IMR-90 (cell line): ENCODE data around the gene HLA-DQA1. TPM values are rescaled to one million over a fixed set of nuclear protein-coding genes. Genes with fewer than 3 reads are reported as not detected.

Experiments used
- ATAC-seq: fragments of 200-7000 bp; cut with Tn5 transposase; 2 replicates; pipeline ENCODE4 v1.9.1; 2020; ENCODE audit warnings: low read depth, mild to moderate bottlenecking, moderate library complexity
- BruUV-seq: library from RNA; stranded (reverse); fragments of 400-500 nt; replicated peaks from 2 replicates; lab custom pipeline; 2021; lab: Mats Ljungman, UMichigan
- CTCF ChIA-PET: fragments of 300-600 bp; formaldehyde crosslinking; extraction: SDS; loops from one replicate; lab custom pipeline; 2021; ENCODE audit warnings: antibody characterized with exemption; lab: Yijun Ruan, JAX
- POLR2A ChIA-PET: fragments of 300-600 bp; sonication (Branson Sonifier 250); formaldehyde crosslinking; loops from one replicate; lab custom pipeline; 2022; ENCODE audit warnings: antibody characterized with exemption; ENCODE audit not compliant: unreplicated experiment; lab: Charles Lee
- DNase-seq: peaks from one replicate; pipeline ENCODE4 v3.0.0; 2013
- H2AFZ ChIP-seq: replicated peaks from 2 replicates; pipeline ENCODE3; 2013; ENCODE audit warnings: low read length, mild to moderate bottlenecking; ENCODE audit not compliant: poor library complexity
- H2AK5ac ChIP-seq: 2 replicates; pipeline ENCODE4 v1.6.1; 2013; ENCODE audit warnings: low read depth, low read length, inconsistent platforms
- H2AK9ac ChIP-seq: replicated peaks from 2 replicates; pipeline ENCODE3; 2013; ENCODE audit warnings: mild to moderate bottlenecking, low read depth, low read length, moderate library complexity; ENCODE audit not compliant: poor library complexity
- H2BK120ac ChIP-seq: 2 replicates; pipeline ENCODE4 v1.6.1; 2013; ENCODE audit warnings: low read depth, low read length, inconsistent platforms
- H2BK15ac ChIP-seq: 3 replicates; pipeline ENCODE4 v1.6.1; 2013; ENCODE audit warnings: low read depth, low read length, inconsistent platforms
- H2BK20ac ChIP-seq: 2 replicates; pipeline ENCODE4 v1.6.1; 2013; ENCODE audit warnings: low read depth, mild to moderate bottlenecking, inconsistent platforms, low read length, moderate library complexity
- H2BK5ac ChIP-seq: 2 replicates; pipeline ENCODE4 v1.6.1; 2013; ENCODE audit warnings: mild to moderate bottlenecking, low read depth, low read length, inconsistent platforms; ENCODE audit not compliant: poor library complexity, severe bottlenecking
- H3K14ac ChIP-seq: replicated peaks from 2 replicates; pipeline ENCODE4 v1.6.1; 2013; ENCODE audit warnings: low read depth, low read length, inconsistent platforms
- H3K18ac ChIP-seq: 2 replicates; pipeline ENCODE4 v1.6.1; 2013; ENCODE audit warnings: low read depth, low read length, control low read depth
- H3K23ac ChIP-seq: 2 replicates; pipeline ENCODE4 v1.6.1; 2013; ENCODE audit warnings: low read depth, low read length, inconsistent platforms
- H3K27ac ChIP-seq: 2 replicates; pipeline ENCODE4 v1.5.1; 2013; ENCODE audit warnings: mild to moderate bottlenecking, control low read depth, low read length; ENCODE audit not compliant: insufficient read depth
- H3K27me3 ChIP-seq: 2 replicates; pipeline ENCODE4 v1.6.1; 2013; ENCODE audit warnings: low read length; ENCODE audit not compliant: control insufficient read depth, insufficient read depth
- H3K36me3 ChIP-seq: 2 replicates; pipeline ENCODE4 v1.6.1; 2013; ENCODE audit warnings: low read length, mixed read lengths; ENCODE audit not compliant: control insufficient read depth, insufficient read depth
- H3K4ac ChIP-seq: 2 replicates; pipeline ENCODE4 v1.6.1; 2013; ENCODE audit warnings: low read depth, low read length, inconsistent platforms
- H3K4me1 ChIP-seq: 2 replicates; pipeline ENCODE4 v1.6.1; 2013; ENCODE audit warnings: low read length, mixed read lengths; ENCODE audit not compliant: control insufficient read depth, insufficient read depth
- H3K4me2 ChIP-seq: 2 replicates; pipeline ENCODE4 v1.6.1; 2013; ENCODE audit warnings: low read depth, mild to moderate bottlenecking, control low read depth, low read length, moderate library complexity
- H3K4me3 ChIP-seq: 2 replicates; pipeline ENCODE4 v1.5.1; 2013; ENCODE audit warnings: low read depth, mild to moderate bottlenecking, control low read depth, low read length, moderate library complexity; ENCODE audit not compliant: insufficient read depth
- H3K56ac ChIP-seq: 2 replicates; pipeline ENCODE4 v1.6.1; 2013; ENCODE audit warnings: low read length, inconsistent platforms; ENCODE audit not compliant: insufficient read depth; ENCODE audit errors: extremely low read depth
- H3K79me1 ChIP-seq, 2 experiments: 2 replicates each; pipeline ENCODE4 v1.6.1; 2013; ENCODE audit warnings: low read length in 2 of 2, inconsistent platforms in 1 of 2, low read depth in 1 of 2
- H3K9ac ChIP-seq: 2 replicates; pipeline ENCODE4 v1.6.1; 2013; ENCODE audit warnings: low read depth, low read length, control low read depth
- H3K9me1 ChIP-seq: 2 replicates; pipeline ENCODE4 v1.6.1; 2013; ENCODE audit warnings: low read length, inconsistent platforms; ENCODE audit not compliant: insufficient read depth
- H3K9me3 ChIP-seq: 2 replicates; pipeline ENCODE4 v1.6.1; 2013; ENCODE audit warnings: low read length; ENCODE audit not compliant: control insufficient read depth, insufficient read depth
- H4K20me1 ChIP-seq: 2 replicates; pipeline ENCODE4 v1.6.1; 2013; ENCODE audit warnings: low read length, inconsistent platforms; ENCODE audit not compliant: insufficient read depth
- H4K5ac ChIP-seq: 2 replicates; pipeline ENCODE4 v1.6.1; 2013; ENCODE audit warnings: mild to moderate bottlenecking, low read depth, low read length, control low read depth
- H4K8ac ChIP-seq, 2 experiments: 2 replicates each; pipeline ENCODE4 v1.6.1; 2013; ENCODE audit warnings: low read depth in 2 of 2, low read length in 2 of 2, control low read depth in 1 of 2, inconsistent platforms in 1 of 2
- H4K91ac ChIP-seq: 2 replicates; pipeline ENCODE4 v1.6.1; 2013; ENCODE audit warnings: low read depth, low read length, inconsistent platforms; ENCODE audit not compliant: insufficient read depth
- BHLHE40 ChIP-seq: fragments of 150-350 bp; IDR thresholded peaks from 2 replicates; pipeline ENCODE4 v1.6.1; 2016; ENCODE audit warnings: mild to moderate bottlenecking, low read depth, low read length
- CEBPB ChIP-seq: IDR thresholded peaks from 2 replicates; pipeline ENCODE4 v1.6.1; 2012; ENCODE audit warnings: low read depth, low read length, improper control_type of control experiment
- CHD1 ChIP-seq: IDR thresholded peaks from 2 replicates; pipeline ENCODE4 v1.6.1; 2012; ENCODE audit warnings: low read depth, low read length, improper control_type of control experiment
- FOS ChIP-seq: fragments of 150-350 bp; IDR thresholded peaks from 2 replicates; pipeline ENCODE4 v1.6.1; 2016; ENCODE audit warnings: low read depth, low read length
- MAFK ChIP-seq: IDR thresholded peaks from 2 replicates; pipeline ENCODE4 v1.6.1; 2012; ENCODE audit warnings: low read depth, low read length, improper control_type of control experiment
- MAZ ChIP-seq: IDR thresholded peaks from 2 replicates; pipeline ENCODE4 v1.6.1; 2012; ENCODE audit warnings: low read depth, mild to moderate bottlenecking, low read length, improper control_type of control experiment, moderate library complexity, borderline replicate concordance
- MXI1 ChIP-seq: IDR thresholded peaks from 2 replicates; pipeline ENCODE4 v1.6.1; 2012; ENCODE audit warnings: low read depth, mild to moderate bottlenecking, low read length, moderate library complexity, borderline replicate concordance
- NFE2L2 ChIP-seq: fragments of 150-350 bp; IDR thresholded peaks from 2 replicates; pipeline ENCODE4 v1.6.1; 2016; ENCODE audit warnings: low read depth, mild to moderate bottlenecking, low read length
- POLR2A ChIP-seq: IDR thresholded peaks from 2 replicates; pipeline ENCODE4 v1.6.1; 2012; ENCODE audit warnings: mild to moderate bottlenecking, low read depth, low read length
- RAD21 ChIP-seq: IDR thresholded peaks from 2 replicates; pipeline ENCODE4 v1.6.1; 2012; ENCODE audit warnings: low read length, improper control_type of control experiment
- RCOR1 ChIP-seq: IDR thresholded peaks from 2 replicates; pipeline ENCODE4 v1.6.1; 2012; ENCODE audit warnings: mild to moderate bottlenecking, low read length, improper control_type of control experiment; ENCODE audit not compliant: insufficient replicate concordance
- RFX5 ChIP-seq: IDR thresholded peaks from 2 replicates; pipeline ENCODE4 v1.8.0; 2012; ENCODE audit warnings: low read depth, mild to moderate bottlenecking, low read length, moderate library complexity
- SMC3 ChIP-seq: fragments of 150-350 bp; IDR thresholded peaks from 2 replicates; pipeline ENCODE4 v1.6.1; 2016; ENCODE audit warnings: low read depth, mild to moderate bottlenecking, antibody characterized with exemption, low read length, moderate library complexity
- WGBS, 2 experiments: methylation state at CpG; one replicate each; pipeline versions ENCODE4 v1.1.5 to v1.1.7; 2013; ENCODE audit warnings: missing lambda C conversion rate in 2 of 2; ENCODE audit not compliant: insufficient read length in 1 of 2; ENCODE audit errors: extremely low coverage in 2 of 2; 5-methylcytosine and 5-hydroxymethylcytosine counted together
- dilution Hi-C: fragments of 300-500 bp; cut with HindIII; formaldehyde crosslinking; loops from one replicate; pipeline ENCODE4 v1.14.3; 2018; ENCODE audit warnings: low sequenced_read_pairs; ENCODE audit not compliant: unreplicated experiment
- in situ Hi-C: fragments of 300-500 bp; cut with MboI; formaldehyde crosslinking; loops from 3 replicates; pipeline ENCODE4 v1.14.3; 2019; ENCODE audit warnings: low sequenced_read_pairs, inconsistent platforms, mixed read lengths
- intact Hi-C: fragments of 100-400 bp; cut with micrococcal nuclease; formaldehyde crosslinking; loops from 2 replicates; pipeline ENCODE4 v1.10.0; 2022
- polyA plus RNA-seq, 3 experiments: library from polyadenylated mRNA; depleted of rRNA; stranded (reverse); fragments of >200 nt; gene quantifications; 2 replicates each; pipeline ENCODE4 v1.2.3, GENCODE V29; 2012; ENCODE audit warnings: low replicate concordance in 1 of 3
- total RNA-seq: library from RNA; depleted of rRNA; stranded (reverse); fragments of >200 nt; gene quantifications from 2 replicates; pipeline ENCODE4 v1.2.3, GENCODE V29; 2012
- TF ChIP-seq, protein P1 (sequence below): fragments of 150-350 bp; IDR thresholded peaks from 2 replicates; pipeline ENCODE4 v1.6.1; 2016; ENCODE audit warnings: low read depth, mild to moderate bottlenecking, low read length, moderate library complexity, borderline replicate concordance
- TF ChIP-seq, protein P2 (sequence below): conservative IDR thresholded peaks from 2 replicates; pipeline ENCODE4 v1.5.1; 2012; ENCODE audit warnings: mild to moderate bottlenecking, low read depth, low read length, improper control_type of control experiment
- TF ChIP-seq, protein P3 (sequence below): fragments of 150-350 bp; IDR thresholded peaks from 2 replicates; pipeline ENCODE4 v1.6.1; 2017; ENCODE audit warnings: mild to moderate bottlenecking, antibody characterized with exemption, low read length, low read depth

The HLA-DQA1 gene
- total and polyA plus RNA-seq, 2 of the 4 experiments (the other 2 are of a cell fraction): not detected

DNA sequence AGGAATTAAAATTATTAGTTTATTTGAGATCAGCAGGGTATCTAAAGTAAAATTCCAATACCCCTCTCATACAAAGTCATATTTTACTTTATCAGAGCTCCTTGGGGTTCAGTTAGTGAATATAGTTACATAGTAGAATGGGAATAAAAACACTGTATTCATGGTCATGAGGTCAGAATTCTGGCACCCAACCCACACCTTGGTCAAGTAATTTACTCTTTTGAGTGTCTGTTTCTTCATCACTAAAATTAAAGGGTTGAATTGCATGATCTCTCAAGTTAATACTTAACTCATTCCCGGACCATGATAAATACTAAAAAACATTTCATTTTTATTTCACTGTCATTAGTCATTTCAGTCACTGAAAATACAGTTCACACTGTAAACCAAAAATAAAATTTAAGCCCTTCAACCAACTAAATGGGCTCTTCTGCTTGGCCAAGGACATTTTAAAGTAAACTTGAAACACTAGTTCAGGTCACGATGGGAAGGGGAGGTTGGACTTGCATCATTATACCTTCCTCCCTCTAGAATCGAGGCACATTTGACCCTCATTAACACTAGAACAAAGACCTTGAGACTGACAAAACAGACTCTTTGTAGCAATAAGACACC is 26.4 kb upstream of the HLA-DQA1 start:
- WGBS, 2 experiments: no CpG with 5 or more reads among the region's 3 CpGs
- Histone ChIP-seq H3K79me1 (no peaks in the 10 kb centered on the region), H3K18ac (no peak overlapping the region), H2AFZ (no peak overlapping the region), H3K23ac (no peak overlapping the region), H2AK5ac (no peak overlapping the region), H3K9me3 (no peaks in the 10 kb centered on the region), H2BK5ac (no peak overlapping the region), H3K36me3 (no peaks in the 10 kb centered on the region), H2AK9ac (no peak overlapping the region), H4K5ac (no peak overlapping the region), H2BK15ac (no peak overlapping the region), H4K91ac (no peak overlapping the region), H2BK120ac (no peak overlapping the region), H3K56ac (no peak overlapping the region), H3K4me1 (no peaks in the 10 kb centered on the region), H4K20me1 (no peaks in the 10 kb centered on the region), H3K9me1 (no peaks in the 10 kb centered on the region), H3K14ac (no peak overlapping the region), H3K27ac (no peak overlapping the region), H3K27me3 (no peaks in the 10 kb centered on the region), H3K9ac (no peak overlapping the region), H3K4me2 (no peak overlapping the region), H4K8ac (no peak overlapping the region), H3K4me3 (no peak overlapping the region), H3K4ac (no peak overlapping the region), H2BK20ac (no peak overlapping the region)
- in situ Hi-C loops: no loop called here
- ATAC-seq (no peak), DNase-seq (no peak)
- POLR2A ChIA-PET: no interaction called here
- CTCF ChIA-PET: no interaction called here
- no peak for TF ChIP-seq MAZ
- TF ChIP-seq NFE2L2: no peak
- no peak for TF ChIP-seq RFX5
- TF ChIP-seq RCOR1: no peak
- TF ChIP-seq MAFK: no peak
- TF ChIP-seq, protein P1, sequence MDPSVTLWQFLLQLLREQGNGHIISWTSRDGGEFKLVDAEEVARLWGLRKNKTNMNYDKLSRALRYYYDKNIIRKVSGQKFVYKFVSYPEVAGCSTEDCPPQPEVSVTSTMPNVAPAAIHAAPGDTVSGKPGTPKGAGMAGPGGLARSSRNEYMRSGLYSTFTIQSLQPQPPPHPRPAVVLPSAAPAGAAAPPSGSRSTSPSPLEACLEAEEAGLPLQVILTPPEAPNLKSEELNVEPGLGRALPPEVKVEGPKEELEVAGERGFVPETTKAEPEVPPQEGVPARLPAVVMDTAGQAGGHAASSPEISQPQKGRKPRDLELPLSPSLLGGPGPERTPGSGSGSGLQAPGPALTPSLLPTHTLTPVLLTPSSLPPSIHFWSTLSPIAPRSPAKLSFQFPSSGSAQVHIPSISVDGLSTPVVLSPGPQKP: no peak
- no peak for TF ChIP-seq SMC3
- TF ChIP-seq, protein P2, sequence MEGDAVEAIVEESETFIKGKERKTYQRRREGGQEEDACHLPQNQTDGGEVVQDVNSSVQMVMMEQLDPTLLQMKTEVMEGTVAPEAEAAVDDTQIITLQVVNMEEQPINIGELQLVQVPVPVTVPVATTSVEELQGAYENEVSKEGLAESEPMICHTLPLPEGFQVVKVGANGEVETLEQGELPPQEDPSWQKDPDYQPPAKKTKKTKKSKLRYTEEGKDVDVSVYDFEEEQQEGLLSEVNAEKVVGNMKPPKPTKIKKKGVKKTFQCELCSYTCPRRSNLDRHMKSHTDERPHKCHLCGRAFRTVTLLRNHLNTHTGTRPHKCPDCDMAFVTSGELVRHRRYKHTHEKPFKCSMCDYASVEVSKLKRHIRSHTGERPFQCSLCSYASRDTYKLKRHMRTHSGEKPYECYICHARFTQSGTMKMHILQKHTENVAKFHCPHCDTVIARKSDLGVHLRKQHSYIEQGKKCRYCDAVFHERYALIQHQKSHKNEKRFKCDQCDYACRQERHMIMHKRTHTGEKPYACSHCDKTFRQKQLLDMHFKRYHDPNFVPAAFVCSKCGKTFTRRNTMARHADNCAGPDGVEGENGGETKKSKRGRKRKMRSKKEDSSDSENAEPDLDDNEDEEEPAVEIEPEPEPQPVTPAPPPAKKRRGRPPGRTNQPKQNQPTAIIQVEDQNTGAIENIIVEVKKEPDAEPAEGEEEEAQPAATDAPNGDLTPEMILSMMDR: no peak
- no peak for TF ChIP-seq POLR2A
- TF ChIP-seq FOS: no peak
- TF ChIP-seq, protein P3, sequence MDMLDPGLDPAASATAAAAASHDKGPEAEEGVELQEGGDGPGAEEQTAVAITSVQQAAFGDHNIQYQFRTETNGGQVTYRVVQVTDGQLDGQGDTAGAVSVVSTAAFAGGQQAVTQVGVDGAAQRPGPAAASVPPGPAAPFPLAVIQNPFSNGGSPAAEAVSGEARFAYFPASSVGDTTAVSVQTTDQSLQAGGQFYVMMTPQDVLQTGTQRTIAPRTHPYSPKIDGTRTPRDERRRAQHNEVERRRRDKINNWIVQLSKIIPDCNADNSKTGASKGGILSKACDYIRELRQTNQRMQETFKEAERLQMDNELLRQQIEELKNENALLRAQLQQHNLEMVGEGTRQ: no peak
- no peak for TF ChIP-seq RAD21
- no peak for TF ChIP-seq CHD1
- no peak for TF ChIP-seq BHLHE40
- no peak for TF ChIP-seq MXI1
- TF ChIP-seq CEBPB: no peak
- dilution Hi-C loops: no loop called here
- intact Hi-C loops: no loop called here
- BruUV-seq: no TSS peak
